HG02938 (cell line): ENCODE measurements around the gene LDLRAD3.

Experiments used
- ATAC-seq: cut with Tn5 transposase; IDR thresholded peaks from one replicate; pipeline ENCODE4 v1.9.1; 2021; ENCODE audit warnings: mild to moderate bottlenecking, moderate library complexity; ENCODE audit not compliant: unreplicated experiment

Gene LDLRAD3

DNA sequence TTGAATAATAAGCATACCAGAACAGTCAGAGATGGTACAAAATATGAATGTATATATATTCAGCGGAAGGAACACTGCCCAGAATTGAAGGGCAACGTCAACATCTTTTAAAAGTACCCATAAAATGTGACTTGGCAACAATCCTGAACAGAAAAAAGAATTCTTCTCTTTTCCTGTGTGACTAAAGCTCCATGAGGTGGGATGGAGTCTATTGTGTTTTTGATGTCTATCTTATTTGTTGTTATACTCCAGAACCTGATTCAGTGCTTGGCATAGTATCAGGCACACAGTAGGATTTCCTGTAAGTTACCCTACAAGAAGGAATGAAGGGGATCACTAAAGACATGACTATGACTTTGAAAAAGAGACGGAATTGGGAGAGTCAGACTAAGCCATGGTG, 10.3 kb downstream of the LDLRAD3 start:
- ATAC-seq, result no peak

DNA sequence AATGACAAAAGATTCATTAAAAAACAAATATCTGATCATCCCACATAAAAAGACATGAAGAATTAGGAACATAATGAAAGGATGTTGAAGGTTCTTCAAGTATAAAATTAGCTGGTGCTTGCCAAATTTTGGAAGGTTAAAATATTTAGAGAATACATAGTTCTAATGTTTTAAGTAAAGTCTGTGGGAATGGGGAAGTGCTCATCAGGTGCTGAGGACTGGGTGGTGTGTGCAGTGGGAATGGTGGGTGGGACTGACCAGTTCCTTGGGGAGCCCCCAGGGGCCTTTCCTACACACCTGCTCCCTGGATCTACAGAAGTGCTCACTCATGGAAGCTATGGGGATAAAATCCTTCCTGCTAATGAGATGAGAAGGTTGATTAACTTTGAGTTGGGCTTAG, 11.8 kb downstream of the LDLRAD3 start:
- ATAC-seq, result no peak

DNA sequence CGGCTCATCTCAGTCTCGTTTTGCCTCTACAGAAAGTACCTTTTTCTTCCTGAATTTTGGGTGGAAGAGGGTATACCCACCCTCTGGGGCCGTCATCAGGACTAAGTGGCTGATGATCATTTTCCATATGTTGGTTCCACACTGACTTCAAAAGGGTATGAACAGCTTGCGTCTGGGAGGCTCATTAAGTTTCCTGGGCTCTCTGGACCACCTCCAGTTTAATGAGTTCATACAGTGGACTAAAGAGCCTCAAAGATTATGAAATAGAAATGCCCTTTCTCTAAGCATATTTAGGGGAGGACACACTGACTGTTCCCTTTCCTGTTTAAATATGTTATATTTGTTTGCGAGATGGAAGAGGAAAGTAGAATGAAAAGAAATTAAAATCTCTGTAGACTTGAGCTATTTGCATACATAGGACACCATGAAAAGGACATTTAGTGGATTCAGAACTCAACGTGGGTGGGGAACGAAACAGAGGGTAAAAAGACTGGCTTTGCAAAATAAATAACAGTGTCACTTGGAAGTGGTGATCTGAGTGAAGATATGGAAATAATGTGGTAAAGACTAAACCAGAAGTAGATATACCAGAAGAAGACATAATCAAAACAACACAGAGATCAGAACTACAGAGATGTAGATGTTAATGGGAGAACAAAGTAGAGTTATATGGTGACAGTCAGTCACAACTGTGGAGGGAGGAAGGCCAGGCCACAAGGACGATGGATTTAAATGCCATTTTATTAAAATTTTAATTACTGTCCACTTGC, 18.7 kb downstream of the LDLRAD3 start:
- ATAC-seq, result no peak

DNA sequence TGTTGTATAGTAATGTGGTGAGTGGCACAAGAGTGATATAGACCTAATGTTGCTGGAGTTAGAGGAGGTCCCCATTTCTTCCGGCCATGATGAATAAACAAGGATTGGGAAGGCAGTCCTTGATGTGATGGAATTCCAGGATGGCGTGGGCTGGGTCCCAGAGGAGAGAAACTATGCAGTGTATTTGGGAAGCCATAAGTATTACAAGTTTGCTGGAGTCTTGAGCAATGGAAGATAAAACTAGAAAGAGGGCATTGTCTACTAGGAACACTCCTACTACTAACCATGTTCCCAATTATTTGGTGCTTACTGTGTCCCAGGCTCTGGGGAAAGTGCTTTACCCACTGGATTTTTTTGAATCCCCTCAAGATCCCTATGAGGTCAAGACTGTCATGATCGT, 20.0 kb downstream of the LDLRAD3 start:
- no peak for ATAC-seq

DNA sequence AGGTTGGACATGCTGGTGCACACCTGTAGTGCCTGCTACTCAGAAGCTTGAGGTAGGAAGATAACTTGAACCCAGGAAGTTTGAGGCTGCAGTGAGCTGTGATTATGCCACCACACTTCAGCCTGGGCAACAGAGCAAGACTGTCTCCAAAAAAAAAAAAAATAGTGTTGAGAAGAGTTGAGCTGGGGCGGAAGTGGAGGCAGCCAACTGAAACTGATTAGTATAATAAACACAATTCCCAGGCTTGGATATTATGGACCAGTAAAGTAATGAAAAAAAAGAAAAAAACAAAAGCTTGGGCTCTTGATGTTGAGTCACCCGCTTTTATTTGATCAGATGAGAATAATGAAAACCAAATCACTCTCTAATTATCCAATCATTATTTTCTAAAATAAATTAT, 21.0 kb downstream of the LDLRAD3 start:
- no peak for ATAC-seq

DNA sequence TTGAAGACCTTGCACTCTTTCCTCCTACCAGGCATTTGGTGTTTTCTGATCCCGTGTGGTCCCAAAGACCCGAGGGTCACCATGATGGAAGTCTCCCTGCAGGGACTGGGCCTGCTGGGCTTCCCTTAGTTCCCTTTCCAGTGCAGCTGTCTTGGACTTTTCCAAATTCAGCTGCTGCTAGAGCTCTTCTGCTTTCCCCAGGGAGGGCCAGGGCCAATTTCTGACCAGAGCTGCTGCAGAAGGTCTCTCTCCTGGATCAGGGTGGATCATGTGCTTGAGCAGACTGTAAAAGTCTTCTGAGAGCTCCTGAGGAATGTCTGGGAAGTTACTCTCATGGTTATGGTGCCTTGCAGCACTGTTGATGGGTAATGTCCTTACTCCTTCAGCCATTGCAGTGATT, 23.2 kb downstream of the LDLRAD3 start:
- ATAC-seq, result no peak

DNA sequence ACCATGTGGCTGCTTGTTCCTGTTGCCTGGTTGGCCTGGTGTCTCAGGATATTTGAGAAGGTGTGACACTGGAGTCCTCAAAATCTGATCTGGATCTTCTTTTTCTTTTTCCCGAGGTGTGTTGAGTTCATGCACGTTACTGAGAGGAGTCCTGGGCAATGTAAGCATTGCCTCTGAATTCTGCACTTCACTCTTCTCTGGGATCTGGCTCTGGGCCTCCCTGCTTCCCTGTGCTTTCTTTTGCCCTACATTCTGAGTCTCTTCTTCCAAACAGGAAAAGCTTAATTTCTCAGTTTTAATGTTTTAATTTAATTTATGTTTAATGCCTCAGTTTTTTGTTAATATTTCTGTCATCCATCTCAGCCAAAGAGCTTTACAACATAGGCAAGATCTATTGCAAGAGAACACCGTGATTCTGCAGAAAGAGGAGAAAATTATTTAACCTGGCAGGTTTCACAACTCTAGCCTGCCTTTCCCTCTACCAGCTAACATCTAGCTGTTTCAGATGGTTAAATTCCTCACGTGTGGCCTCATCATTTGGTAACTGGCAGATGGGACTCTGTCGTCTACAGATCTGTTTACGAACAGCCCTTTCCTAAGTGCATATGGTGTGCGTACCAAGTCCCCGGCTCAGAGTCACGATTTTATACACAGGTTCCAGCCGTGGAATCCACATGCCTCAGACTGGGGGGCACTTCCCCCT, 24.7 kb downstream of the LDLRAD3 start:
- no peak for ATAC-seq

DNA sequence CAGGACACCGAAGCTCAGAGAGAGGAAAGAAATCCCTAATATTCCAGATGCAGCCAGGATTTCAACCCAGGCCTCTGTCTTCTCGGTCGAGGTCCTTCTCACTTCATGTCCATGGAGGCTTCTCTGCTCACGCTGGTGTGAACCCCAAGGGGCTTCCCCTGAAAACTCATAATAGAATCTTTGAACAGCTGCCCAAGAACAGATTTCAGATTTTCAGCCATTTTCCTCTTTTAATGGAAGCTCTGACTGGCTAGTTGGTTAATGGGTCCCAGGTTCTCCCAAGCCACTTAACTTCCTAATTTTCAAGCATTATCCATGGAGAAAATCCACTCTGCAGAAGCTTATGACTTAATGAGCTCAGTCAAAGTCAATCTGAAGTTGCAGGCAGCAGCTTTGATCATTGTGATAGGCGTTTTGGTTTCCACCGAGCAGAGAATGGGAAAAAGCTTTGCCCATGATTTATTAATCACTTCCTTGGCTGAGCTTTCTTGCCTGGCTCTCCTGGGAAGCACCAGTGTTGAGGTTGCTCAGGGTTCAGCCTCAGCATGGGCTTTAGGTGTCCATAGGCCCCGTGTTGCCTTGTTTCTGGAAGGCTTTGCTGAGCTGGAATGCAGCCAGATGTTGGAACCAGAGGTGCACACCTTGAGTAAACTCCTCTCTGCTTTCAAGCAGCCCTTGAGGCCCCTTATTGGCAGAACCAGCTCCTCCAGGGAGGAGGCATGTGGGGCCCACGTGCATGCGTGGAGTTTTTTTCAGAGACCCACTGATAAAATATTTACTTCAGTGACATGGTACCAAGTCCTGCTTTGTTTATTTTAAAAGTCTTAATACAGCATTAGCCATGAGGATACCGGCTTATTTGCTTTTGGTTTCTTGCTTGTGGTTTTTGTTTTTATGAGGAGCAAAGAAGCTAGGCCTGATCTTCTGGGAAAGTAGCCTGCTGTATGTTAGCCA, 25.5 kb downstream of the LDLRAD3 start:
- ATAC-seq, result no peak

DNA sequence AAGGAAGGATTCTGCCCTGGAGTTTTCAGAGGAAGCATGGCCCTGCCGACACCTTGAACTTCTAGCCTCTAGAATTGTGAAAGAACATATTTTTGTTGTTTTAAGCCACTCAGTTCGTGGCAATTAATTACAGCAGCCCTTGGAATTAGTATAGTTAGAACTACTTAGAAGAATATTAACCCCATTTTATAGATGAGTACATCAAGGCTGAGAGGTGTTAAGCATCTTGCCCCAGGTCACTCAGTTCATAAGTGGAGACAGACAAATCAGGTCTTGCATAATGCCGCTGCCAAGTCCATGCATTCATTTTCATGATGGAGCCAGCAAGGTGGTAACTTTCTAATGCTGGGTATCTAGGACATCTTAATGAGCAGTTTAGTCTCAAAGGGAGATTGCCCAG, 26.6 kb downstream of the LDLRAD3 start:
- no peak for ATAC-seq

DNA sequence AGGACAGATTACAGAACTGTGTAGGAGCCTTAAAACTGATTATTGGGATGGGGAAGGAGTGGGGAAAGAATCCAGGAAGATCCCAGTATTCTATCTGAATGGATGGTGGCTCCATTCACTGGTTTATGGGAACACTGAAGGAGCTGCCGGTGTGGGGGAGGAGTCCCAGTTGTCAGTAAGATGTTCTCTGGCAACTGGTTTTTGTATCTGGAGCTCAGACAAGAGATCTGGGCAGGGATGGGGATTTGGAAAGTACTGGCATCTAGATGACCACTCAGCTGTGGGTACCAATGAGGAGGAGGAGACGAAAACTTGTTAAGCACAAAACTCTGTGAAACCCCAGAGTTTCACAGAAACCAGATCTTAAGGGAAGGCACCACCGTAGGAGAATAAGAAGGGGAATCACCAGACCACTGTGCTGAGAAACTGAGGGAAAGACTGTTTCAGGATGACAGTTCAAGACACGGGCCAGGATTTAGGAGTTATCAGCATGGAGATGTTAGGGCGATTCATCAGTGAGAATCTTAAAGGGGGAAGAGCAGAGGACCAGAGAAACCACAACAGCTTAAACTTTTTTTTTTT, 28.1 kb downstream of the LDLRAD3 start:
- ATAC-seq, result no peak

DNA sequence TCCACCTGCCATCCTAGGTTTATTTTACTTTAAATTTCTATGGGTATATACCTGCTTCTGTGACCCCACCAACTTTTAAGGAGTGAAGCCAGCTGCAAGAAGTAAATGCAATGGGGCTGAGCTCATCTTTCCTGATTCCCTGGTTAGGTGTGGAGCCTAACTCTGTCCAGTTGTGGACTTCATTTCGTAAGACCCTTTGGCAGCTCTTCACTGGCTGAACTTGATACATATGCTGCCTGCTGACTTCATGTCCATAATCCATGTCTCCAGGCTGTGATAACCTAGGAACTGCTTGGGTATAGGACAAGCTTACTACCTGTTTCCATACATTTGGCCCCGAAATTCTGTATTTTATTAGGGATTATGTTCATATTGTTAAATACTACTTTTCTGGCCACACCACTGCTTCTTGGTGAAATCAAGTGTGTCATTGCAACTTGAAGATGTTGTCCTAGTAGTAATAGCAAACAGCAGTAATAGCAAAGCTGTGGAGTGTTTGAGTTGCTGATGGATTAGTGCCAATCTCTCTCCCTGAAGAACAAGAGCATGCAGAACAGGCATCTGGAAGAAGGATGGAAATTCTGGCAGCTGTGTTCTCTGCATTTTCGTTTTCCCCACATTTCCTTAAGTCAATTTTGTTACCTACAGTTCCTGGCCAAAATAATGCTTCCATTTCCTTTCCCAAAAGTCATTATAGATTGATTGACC, 31.2 kb downstream of the LDLRAD3 start:
- ATAC-seq, result no peak

DNA sequence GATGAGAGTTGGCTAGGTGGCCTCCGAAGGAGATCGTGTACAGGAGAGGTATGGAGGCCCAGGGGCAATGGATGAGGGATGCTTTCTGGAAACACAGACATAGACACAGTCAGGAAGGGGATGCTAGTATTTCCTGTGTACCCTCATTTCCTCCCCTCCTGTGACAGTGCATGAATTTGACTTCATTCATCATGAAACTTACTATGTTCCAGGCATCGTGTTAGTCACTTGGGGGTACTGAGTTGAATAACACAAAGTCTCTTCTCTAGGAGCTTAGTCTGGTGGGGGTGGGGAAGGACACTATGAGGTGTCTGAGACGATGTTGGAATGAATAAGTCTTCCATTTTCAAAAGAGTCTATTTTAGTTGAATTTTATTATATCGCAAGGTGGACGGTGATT, 32.6 kb downstream of the LDLRAD3 start:
- no peak for ATAC-seq

DNA sequence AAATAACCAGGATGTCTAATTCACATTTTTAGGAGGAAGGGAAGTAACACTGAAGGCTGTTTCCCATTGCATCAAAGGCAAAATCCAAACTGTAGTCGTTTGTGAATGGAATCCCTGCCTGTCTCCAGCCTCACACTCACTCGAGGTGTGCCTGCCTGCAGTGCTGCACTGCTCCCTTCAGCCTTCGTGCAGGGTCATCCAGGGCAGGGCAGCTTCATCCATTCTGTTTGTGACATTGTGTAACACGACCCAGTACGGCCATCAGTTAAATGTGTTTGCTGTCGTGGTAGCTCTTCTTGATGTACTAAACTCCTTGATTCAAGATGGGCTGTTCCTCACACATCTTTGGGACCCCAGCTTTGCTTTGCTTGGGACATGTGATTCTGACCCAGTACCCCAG, 34.3 kb downstream of the LDLRAD3 start:
- no peak for ATAC-seq

DNA sequence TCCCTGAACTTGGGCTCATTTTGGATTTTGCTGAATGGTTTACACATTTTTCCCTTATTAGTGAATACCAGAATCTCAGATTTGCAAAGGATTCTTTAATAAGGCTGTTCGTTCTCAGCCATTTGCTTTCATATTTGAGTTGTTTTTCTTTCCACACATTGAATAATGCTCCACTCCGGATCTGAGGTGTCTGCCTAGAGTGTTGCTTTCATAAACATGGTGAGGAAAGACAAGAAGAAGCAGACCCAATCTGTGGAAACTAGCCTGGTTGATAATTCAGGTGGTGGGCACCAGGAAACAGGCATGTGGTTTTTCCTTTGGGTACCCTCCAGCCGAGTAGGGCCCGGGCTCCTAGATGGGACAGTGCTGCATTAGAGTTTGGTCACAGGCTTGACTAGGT, 35.0 kb downstream of the LDLRAD3 start:
- no peak for ATAC-seq

DNA sequence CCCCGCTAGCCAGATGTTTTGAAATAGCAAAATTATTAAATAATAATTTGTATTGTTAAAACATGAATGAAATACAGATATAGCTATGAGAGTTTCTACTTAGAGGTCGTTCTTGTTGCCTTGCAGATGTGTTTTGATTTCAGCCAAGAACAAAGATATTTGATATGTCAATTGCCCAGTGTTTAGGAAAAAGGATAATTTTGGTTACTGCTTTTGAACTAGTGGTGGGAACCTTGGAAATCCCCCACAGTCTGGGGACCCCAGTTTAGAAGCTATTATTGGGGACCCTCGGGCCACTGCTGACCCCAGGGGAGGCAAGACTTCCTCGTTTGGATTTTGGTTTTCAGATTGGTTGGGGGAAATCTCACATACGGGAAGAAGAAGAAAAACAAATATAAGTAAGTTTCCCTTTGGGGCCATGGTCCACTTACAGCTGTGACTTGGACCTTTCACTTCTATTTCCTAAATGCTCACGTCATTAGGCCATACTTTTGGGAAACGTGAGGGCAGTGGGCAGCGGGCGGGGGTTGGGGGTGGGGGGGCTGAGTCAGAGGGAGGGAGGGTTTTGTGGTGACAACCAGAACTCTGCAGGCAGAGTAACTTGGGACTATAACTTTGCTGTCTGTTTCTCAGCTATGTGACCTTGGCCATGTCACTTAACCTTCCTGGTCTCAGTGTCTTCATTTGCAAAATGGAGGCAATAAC, 37.0 kb downstream of the LDLRAD3 start:
- no peak for ATAC-seq

DNA sequence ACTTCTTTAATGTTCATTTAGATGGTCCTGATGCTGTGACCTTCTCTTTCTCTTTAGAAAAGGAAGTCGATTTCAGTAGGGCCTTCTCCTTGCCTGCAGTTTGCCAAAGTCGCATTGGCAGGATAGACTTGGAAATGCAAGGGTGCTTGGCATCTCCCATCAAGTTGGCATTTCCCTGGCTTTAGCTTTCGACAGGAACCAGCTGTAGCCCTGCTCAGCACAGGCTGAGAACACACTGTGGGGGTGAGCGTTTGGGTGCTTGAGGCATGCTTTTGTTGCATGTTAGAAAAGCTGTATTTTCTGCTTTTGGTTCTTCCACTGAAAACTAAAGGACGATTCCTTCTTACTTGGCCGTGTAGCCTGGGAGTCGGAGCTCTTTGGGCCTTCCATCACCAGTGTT, 37.7 kb downstream of the LDLRAD3 start:
- no peak for ATAC-seq

DNA sequence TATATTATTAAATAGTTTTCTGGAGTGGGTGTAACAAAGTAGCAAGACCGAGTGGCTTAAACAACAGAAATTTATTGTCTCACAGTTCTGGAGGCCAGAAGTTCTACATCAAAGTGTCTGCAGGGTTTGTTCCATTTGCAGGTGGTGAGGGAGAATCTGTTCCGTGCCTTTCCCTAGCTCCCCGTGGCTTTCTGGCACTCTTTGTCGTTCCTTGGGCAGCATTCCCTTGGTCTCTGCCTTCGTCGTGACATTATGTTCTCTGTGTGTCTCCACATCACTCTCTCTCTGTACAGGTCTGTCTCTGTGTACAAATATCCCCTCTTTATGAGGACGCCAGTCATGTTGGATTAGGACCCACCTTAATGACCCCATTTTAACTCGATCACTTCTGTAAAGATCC, 38.2 kb downstream of the LDLRAD3 start:
- ATAC-seq, result no peak

DNA sequence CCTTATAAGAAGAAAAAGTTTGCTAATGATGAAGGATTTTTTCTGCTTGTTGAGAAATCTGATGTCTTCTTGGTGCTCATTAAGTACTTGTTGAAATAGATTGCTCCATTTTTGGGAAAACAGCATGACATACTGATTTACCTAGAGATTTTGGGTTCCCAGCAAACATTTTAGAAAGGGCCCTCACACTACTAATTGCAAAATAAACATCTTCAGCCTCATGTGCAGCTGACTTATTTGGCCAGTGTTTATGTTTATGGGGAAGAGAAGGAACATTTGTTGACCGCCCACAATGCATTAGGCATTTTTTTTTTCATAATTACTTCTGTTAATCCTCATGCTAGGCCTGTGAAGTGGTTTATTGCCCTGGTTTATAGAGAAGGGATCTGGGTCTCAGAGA, 40.1 kb downstream of the LDLRAD3 start:
- no peak for ATAC-seq

DNA sequence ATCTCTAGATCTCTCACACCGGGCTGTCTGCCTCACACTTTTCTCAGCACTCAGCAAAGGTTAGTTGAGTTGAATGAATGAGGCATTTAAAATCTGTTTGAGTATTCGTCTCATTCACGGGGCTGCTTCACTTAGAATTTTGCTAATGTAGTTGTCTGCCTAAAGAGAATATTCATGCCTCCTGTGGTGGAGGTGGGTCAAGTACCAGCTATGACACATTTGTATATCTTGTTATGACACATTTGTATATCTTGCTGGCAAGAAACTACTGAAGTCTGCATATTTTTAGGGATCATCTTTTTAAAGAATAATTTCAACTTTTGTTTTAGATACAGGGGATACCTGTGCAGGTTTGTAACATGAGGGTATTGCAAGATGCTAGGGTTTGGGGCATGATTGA, 43.1 kb downstream of the LDLRAD3 start:
- no peak for ATAC-seq

DNA sequence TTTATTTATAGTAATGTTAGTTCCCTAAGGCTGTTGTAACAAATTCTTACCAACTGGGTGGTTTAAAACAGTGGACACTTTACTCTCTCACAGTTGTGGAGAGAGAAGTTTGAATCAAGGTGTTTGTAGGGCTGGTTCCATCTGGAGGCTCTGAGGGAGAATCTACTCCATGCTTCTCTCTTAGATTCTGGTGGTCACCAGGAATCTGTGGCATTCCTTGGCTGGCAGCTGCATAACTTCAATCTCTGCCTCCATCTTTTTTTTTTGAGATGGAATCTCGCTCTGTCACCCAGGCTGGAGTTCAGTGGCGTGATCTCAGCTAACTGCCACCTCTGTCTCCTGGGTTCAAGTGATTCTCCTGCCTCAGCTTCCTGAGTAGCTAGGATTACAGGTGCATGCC, 46.3 kb downstream of the LDLRAD3 start:
- no peak for ATAC-seq
